Embryonic facial prominence (tissue), 1 donor: ENCODE results near the gene SIK3.

Experiments used
- DNase-seq: peaks from one replicate; pipeline ENCODE4 v3.0.0-alpha.2; 2016; ENCODE audit errors: extremely low spot score

SIK3 gene

GRCh38 chr11:116866804-116867455 lies 231.3 kb downstream of the SIK3 start:
- no peak for DNase-seq

GRCh38 chr11:116865696-116866095 lies 232.5 kb downstream of the SIK3 start:
- no peak for DNase-seq

- no peak for DNase-seq
These were observed 233.7 kb downstream of the SIK3 start for GRCh38 chr11:116864531-116864930.

GRCh38 chr11:116862951-116863350 lies 235.3 kb downstream of the SIK3 start:
- DNase-seq, result no peak

GRCh38 chr11:116862185-116862584 lies 236.0 kb downstream of the SIK3 start:
- no peak for DNase-seq

- DNase-seq, result no peak
These were observed 236.7 kb downstream of the SIK3 start for GRCh38 chr11:116861539-116861938.

- no peak for DNase-seq
These were observed 237.9 kb downstream of the SIK3 start for GRCh38 chr11:116860303-116860702.

GRCh38 chr11:116859175-116859574 lies 239.1 kb downstream of the SIK3 start:
- no peak for DNase-seq

- no peak for DNase-seq
These were observed 240.3 kb downstream of the SIK3 start for GRCh38 chr11:116857936-116858335.

- DNase-seq, result no peak
These were observed 240.9 kb downstream of the SIK3 start for GRCh38 chr11:116857316-116857715.

GRCh38 chr11:116856423-116856822 lies 241.8 kb downstream of the SIK3 start:
- no peak for DNase-seq

- DNase-seq, result no peak
These were observed 242.8 kb downstream of the SIK3 start for GRCh38 chr11:116855413-116855812.

GRCh38 chr11:116853461-116854073 lies 244.7 kb downstream of the SIK3 start:
- no peak for DNase-seq

- DNase-seq, result no peak
These were observed 245.8 kb downstream of the SIK3 start for GRCh38 chr11:116852261-116853031.

- DNase-seq, result no peak
These were observed 246.6 kb downstream of the SIK3 start for GRCh38 chr11:116851626-116852025.

- DNase-seq, result no peak
These were observed 248.7 kb downstream of the SIK3 start for GRCh38 chr11:116849486-116849885.

- DNase-seq, result no peak
These were observed 249.2 kb downstream of the SIK3 start for GRCh38 chr11:116849060-116849459.

GRCh38 chr11:116847612-116848011 lies 250.6 kb downstream of the SIK3 start:
- DNase-seq, result no peak

GRCh38 chr11:116844722-116845121 lies 253.5 kb downstream of the SIK3 start:
- DNase-seq, result no peak

- DNase-seq, result no peak
These were observed 254.6 kb downstream of the SIK3 start for GRCh38 chr11:116843661-116844060.

GRCh38 chr11:116842909-116843308 lies 255.3 kb downstream of the SIK3 start:
- no peak for DNase-seq

- no peak for DNase-seq
These were observed 256.1 kb downstream of the SIK3 start for GRCh38 chr11:116842117-116842516.

GRCh38 chr11:116840746-116841296 lies 257.4 kb downstream of the SIK3 start:
- no peak for DNase-seq
